WTC11 (cell line): ENCODE results near the gene MARCHF11.

Source experiments
- CTCF ChIP-seq: fragments of 200-600 bp; IDR thresholded peaks from 2 replicates; pipeline ENCODE4 v1.8.0; 2022; ENCODE audit warnings: antibody characterized with exemption
- FOXJ3 ChIP-seq: sonication (generic); formaldehyde crosslinking; IDR thresholded peaks from 2 replicates; pipeline ENCODE4 v1.9.0; 2021; ENCODE audit warnings: missing genetic modification reagents, mild to moderate bottlenecking, borderline replicate concordance
- FOXP4 ChIP-seq: sonication (generic); formaldehyde crosslinking; IDR thresholded peaks from 2 replicates; pipeline ENCODE4 v1.8.0; 2022; ENCODE audit warnings: mild to moderate bottlenecking, missing genetic modification reagents

GRCh38 chr5:16156152-16156551 lies 23.4 kb downstream of the MARCHF11 start:
- TF ChIP-seq FOXJ3 (CRISPR knock-in tag), result no peak
- TF ChIP-seq FOXP4, result no peak
- no peak for TF ChIP-seq CTCF
